H9 (cell line): Measurements from ENCODE around the gene CSTF1. TPM values are rescaled to one million over a fixed set of nuclear protein-coding genes. Genes with fewer than 3 reads are reported as not detected.

ENCODE experiments used
- DNase-seq: peaks from one replicate; pipeline ENCODE4 v3.0.0-alpha.2; 2017
- H2AFZ ChIP-seq: one replicate; pipeline ENCODE4 v1.6.1; 2013; ENCODE audit warnings: mild to moderate bottlenecking, low read length, control low read depth, moderate library complexity
- H2AK5ac ChIP-seq: 2 replicates; pipeline ENCODE4 v1.6.1; 2013; ENCODE audit warnings: low read length, control low read depth, mixed read lengths; ENCODE audit not compliant: insufficient read length
- H2BK120ac ChIP-seq: one replicate; pipeline ENCODE4 v1.6.1; 2013; ENCODE audit warnings: low read depth, mild to moderate bottlenecking, low read length, control low read depth, inconsistent platforms; ENCODE audit not compliant: poor library complexity, severe bottlenecking
- H2BK12ac ChIP-seq: 2 replicates; pipeline ENCODE4 v1.6.1; 2013; ENCODE audit warnings: low read length, control low read depth, mixed read lengths, low read depth; ENCODE audit not compliant: insufficient read length
- H2BK15ac ChIP-seq: 2 replicates; pipeline ENCODE4 v1.6.1; 2013; ENCODE audit warnings: low read depth, low read length, control low read depth
- H2BK20ac ChIP-seq: one replicate; pipeline ENCODE4 v1.6.1; 2013; ENCODE audit warnings: low read depth, mild to moderate bottlenecking, low read length, control low read depth, inconsistent platforms; ENCODE audit not compliant: poor library complexity, severe bottlenecking
- H2BK5ac ChIP-seq: 2 replicates; pipeline ENCODE4 v1.6.1; 2013; ENCODE audit warnings: low read length, control low read depth, mixed read lengths; ENCODE audit not compliant: insufficient read length
- H3K14ac ChIP-seq: 2 replicates; pipeline ENCODE4 v1.6.1; 2013; ENCODE audit warnings: low read length, control low read depth; ENCODE audit not compliant: insufficient read depth
- H3K18ac ChIP-seq: 2 replicates; pipeline ENCODE4 v1.6.1; 2013; ENCODE audit warnings: low read depth, mild to moderate bottlenecking, mixed read lengths, low read length, control low read depth; ENCODE audit not compliant: insufficient read length
- H3K23ac ChIP-seq: 2 replicates; pipeline ENCODE4 v1.6.1; 2013; ENCODE audit warnings: low read length, control low read depth, mixed read lengths, low read depth; ENCODE audit not compliant: insufficient read length
- H3K23me2 ChIP-seq: 2 replicates; pipeline ENCODE4 v1.6.1; 2013; ENCODE audit warnings: low read depth, mild to moderate bottlenecking, mixed read lengths, low read length, control low read depth; ENCODE audit not compliant: insufficient read length, poor library complexity, severe bottlenecking
- H3K27ac ChIP-seq: 2 replicates; pipeline ENCODE4 v1.5.1; 2013; ENCODE audit warnings: low read length, control low read depth, mixed read lengths, low read depth; ENCODE audit not compliant: insufficient read length
- H3K27me3 ChIP-seq: 2 replicates; pipeline ENCODE4 v1.6.1; 2013; ENCODE audit warnings: low read length, control low read depth, inconsistent platforms; ENCODE audit not compliant: insufficient read depth
- H3K4ac ChIP-seq: 2 replicates; pipeline ENCODE4 v1.6.1; 2013; ENCODE audit warnings: low read depth, mild to moderate bottlenecking, control low read depth, inconsistent platforms, low read length, moderate library complexity
- H3K4me1 ChIP-seq: 2 replicates; pipeline ENCODE4 v1.6.1; 2013; ENCODE audit warnings: low read length, control low read depth, inconsistent platforms; ENCODE audit not compliant: insufficient read depth
- H3K4me2 ChIP-seq: 2 replicates; pipeline ENCODE4 v1.6.1; 2013; ENCODE audit warnings: low read length, control low read depth, mixed read lengths; ENCODE audit not compliant: insufficient read length, insufficient read depth
- H3K56ac ChIP-seq: 2 replicates; pipeline ENCODE4 v1.6.1; 2013; ENCODE audit warnings: low read depth, mild to moderate bottlenecking, mixed read lengths, low read length, control low read depth; ENCODE audit not compliant: insufficient read length
- H3K79me1 ChIP-seq: 2 replicates; pipeline ENCODE4 v1.6.1; 2013; ENCODE audit warnings: low read depth, mild to moderate bottlenecking, moderate library complexity, low read length, control low read depth, inconsistent platforms; ENCODE audit not compliant: insufficient read depth, poor library complexity, severe bottlenecking
- H3K79me2 ChIP-seq: 2 replicates; pipeline ENCODE4 v1.6.1; 2013; ENCODE audit warnings: low read length, control low read depth, inconsistent platforms; ENCODE audit not compliant: insufficient read depth
- H3K9ac ChIP-seq: 2 replicates; pipeline ENCODE4 v1.6.1; 2013; ENCODE audit warnings: low read length, control low read depth, mixed read lengths; ENCODE audit not compliant: insufficient read length; ENCODE audit errors: extremely low read depth
- H3K9me3 ChIP-seq: one replicate; pipeline ENCODE4 v1.6.1; 2013; ENCODE audit warnings: low read depth, low read length, inconsistent platforms; ENCODE audit not compliant: control insufficient read depth
- H3T11ph ChIP-seq: one replicate; pipeline ENCODE4 v1.6.1; 2013; ENCODE audit warnings: mild to moderate bottlenecking, low read length, control low read depth, inconsistent platforms
- H4K20me1 ChIP-seq: one replicate; pipeline ENCODE4 v1.6.1; 2013; ENCODE audit not compliant: control insufficient read depth, insufficient read length, insufficient read depth
- H4K5ac ChIP-seq: 2 replicates; pipeline ENCODE4 v1.6.1; 2013; ENCODE audit warnings: low read depth, mild to moderate bottlenecking, mixed read lengths, low read length, control low read depth; ENCODE audit not compliant: insufficient read length
- H4K8ac ChIP-seq: replicated peaks from 2 replicates; pipeline ENCODE4 v1.6.1; 2013; ENCODE audit warnings: low read length, control low read depth, mixed read lengths, low read depth; ENCODE audit not compliant: insufficient read length
- H4K91ac ChIP-seq: 2 replicates; pipeline ENCODE4 v1.6.1; 2013; ENCODE audit warnings: low read depth, mild to moderate bottlenecking, moderate library complexity, mixed read lengths, low read length, control low read depth; ENCODE audit not compliant: insufficient read length
- H3K27ac Mint-ChIP-seq, 3 experiments: 2 replicates in 2 of 3; 3 replicates in 1 of 3; pipeline ENCODE4 v1.8.0; 2020 to 2021; ENCODE audit warnings: mixed read lengths in 3 of 3, mild to moderate bottlenecking in 1 of 3, moderate library complexity in 1 of 3
- H3K27me3 Mint-ChIP-seq: 2 replicates; pipeline ENCODE4 v1.8.0; 2021; ENCODE audit warnings: low read depth, mild to moderate bottlenecking, moderate library complexity, mixed read lengths
- H3K36me3 Mint-ChIP-seq, 3 experiments: 2 replicates in 2 of 3; 3 replicates in 1 of 3; pipeline ENCODE4 v1.8.0; 2020 to 2021; ENCODE audit warnings: low read depth in 3 of 3, mixed read lengths in 3 of 3; ENCODE audit not compliant: insufficient read depth in 1 of 3
- H3K4me1 Mint-ChIP-seq, 2 experiments: 2 replicates each; pipeline ENCODE4 v1.8.0; 2020; ENCODE audit warnings: mixed read lengths in 2 of 2
- H3K4me3 Mint-ChIP-seq, 2 experiments: 2 replicates in 1 of 2; 3 replicates in 1 of 2; pipeline ENCODE4 v1.8.0; 2020 to 2021; ENCODE audit warnings: mild to moderate bottlenecking in 2 of 2, mixed read lengths in 2 of 2, moderate library complexity in 1 of 2
- H3K9me3 Mint-ChIP-seq, 2 experiments: 2 replicates in 1 of 2; 3 replicates in 1 of 2; pipeline ENCODE4 v1.8.0; 2020; ENCODE audit warnings: mild to moderate bottlenecking in 2 of 2, mixed read lengths in 2 of 2, moderate library complexity in 1 of 2
- CTCF ChIP-seq: fragments of 200-600 bp; sonication (generic); conservative IDR thresholded peaks from 3 replicates; pipeline ENCODE4 v1.8.0; 2021; ENCODE audit warnings: antibody characterized with exemption, mild to moderate bottlenecking
- WGBS: extraction: QIAGEN DNeasy Blood & Tissue Kit; methylation state at CpG from one replicate; pipeline ENCODE4 v1.1.7; 2013; ENCODE audit warnings: missing lambda C conversion rate, low lambda C conversion rate, mixed read lengths; ENCODE audit not compliant: insufficient read length; ENCODE audit errors: extremely low coverage; 5-methylcytosine and 5-hydroxymethylcytosine counted together
- total RNA-seq: library from RNA; stranded (reverse); gene quantifications from 2 replicates; pipeline ENCODE4 v1.2.1, GENCODE V29; 2021

Gene CSTF1
- total RNA-seq, 1 experiment from 2014 or later: 72.9 TPM

- no peak for DNase-seq
- no peak for TF ChIP-seq CTCF
- H3K9me3 Mint-ChIP-seq: no peaks in the 10 kb centered on the region
- Histone ChIP-seq H4K5ac (no peak overlapping the region), H3K23ac (no peak overlapping the region), H2BK120ac (no peak overlapping the region), H3K27me3 (no peaks in the 10 kb centered on the region), H3K4me2 (no peak overlapping the region), H3K14ac (no peak overlapping the region), H2AFZ (no peak overlapping the region), H4K91ac (no peak overlapping the region), H2AK5ac (no peak overlapping the region), H3K18ac (no peak overlapping the region), H3K27ac (no peak overlapping the region), H3T11ph (no peak overlapping the region), H3K79me1 (no peaks in the 10 kb centered on the region), H3K9me3 (no peaks in the 10 kb centered on the region), H3K4ac (no peak overlapping the region), H3K23me2 (no peaks in the 10 kb centered on the region), H2BK12ac (no peak overlapping the region), H4K20me1 (no peaks in the 10 kb centered on the region), H4K8ac (no peak overlapping the region), H2BK15ac (no peak overlapping the region), H3K4me1 (no peaks in the 10 kb centered on the region), H2BK20ac (no peak overlapping the region), H3K9ac (no peak overlapping the region), H2BK5ac (no peak overlapping the region), H3K56ac (no peak overlapping the region), H3K79me2 (no peaks in the 10 kb centered on the region)
- H3K27ac Mint-ChIP-seq: no peak overlapping the region
- no peaks in the 10 kb centered on the region for H3K36me3 Mint-ChIP-seq
- H3K4me3 Mint-ChIP-seq: no peak overlapping the region
- H3K27me3 Mint-ChIP-seq: peaks cover 25% of the 10 kb centered on the region
- WGBS: no CpG with 5 or more reads among the region's 6 CpGs
- H3K4me1 Mint-ChIP-seq: no peaks in the 10 kb centered on the region
Measured at GRCh38 chr20:56433880-56434255, 41.4 kb downstream of the CSTF1 start.
